Left renal cortex interstitium (tissue), 4 donors: ENCODE results near the gene EIF2A. TPM values are rescaled to one million over a fixed set of nuclear protein-coding genes. Genes with fewer than 3 reads are reported as not detected.
"Not testable (repeated sequence)": the region's sequence is repeated elsewhere in the genome, so short reads cannot be mapped to it uniquely, and the experiment has no call there.

Experiments
- DNase-seq, 4 donors: peaks; one replicate each; pipeline ENCODE4 v3.0.0-alpha.2; 2013; ENCODE audit warnings: low read depth in 4 of 4, low spot score in 2 of 4, missing footprints in 1 of 4
- polyA plus RNA-seq, 4 donors: library from polyadenylated mRNA; unstranded; fragments of 120-200 nt; gene quantifications; one replicate each; pipeline ENCODE4 v1.2.1, GENCODE V29; 2013; ENCODE audit not compliant: insufficient read length in 4 of 4

EIF2A gene
- 100 to 1,000 TPM; 149 to 192 (median 177) TPM for polyA plus RNA-seq

DNA sequence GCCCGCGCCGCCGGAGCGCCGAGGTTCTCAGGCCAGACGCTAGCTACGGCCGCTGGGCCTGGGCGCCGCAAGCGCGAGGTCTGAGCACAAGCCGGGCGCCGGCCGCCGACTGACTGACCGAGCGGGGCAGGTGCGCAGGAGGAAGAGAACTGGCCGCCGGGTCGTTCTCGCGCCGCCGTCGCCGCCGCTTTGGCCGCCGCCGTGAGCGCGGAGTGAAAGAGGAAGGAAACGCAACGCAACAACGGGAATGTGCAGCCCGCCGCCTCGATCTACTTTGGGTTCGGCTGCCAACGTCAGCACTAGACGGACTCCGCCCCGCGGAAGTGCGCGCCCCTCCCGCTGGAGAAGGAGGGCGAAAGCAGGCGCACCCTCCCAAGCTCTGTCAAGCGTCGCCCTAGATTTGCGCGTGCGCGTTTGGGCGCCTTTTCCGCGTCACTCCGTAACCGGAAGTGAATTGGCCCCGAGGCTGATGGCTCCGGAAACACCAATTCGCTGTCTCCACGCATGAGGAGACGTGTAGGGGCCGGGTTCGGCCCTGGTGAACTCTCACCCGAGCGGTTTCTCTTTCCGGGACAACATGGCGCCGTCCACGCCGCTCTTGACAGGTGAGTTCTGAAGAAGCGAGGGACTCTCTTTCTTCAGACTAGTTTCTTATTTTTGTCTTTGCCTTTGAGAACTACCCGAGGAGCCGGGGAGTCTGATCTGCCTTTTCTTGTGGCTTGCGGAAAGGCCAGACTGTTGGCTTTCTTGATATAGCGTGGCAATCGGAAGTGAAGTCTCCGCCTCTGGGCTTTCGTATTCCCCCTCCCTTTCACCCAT is at the start of gene EIF2A, which contains the start of gene SERP1:
TSS of gene EIF2A (plus strand) at position 562 of the 819 bp plus-strand sequence. CDS start at position 578, 16 bp downstream.
TSS of gene SERP1 (minus strand) at position 271 of the 819 bp plus-strand sequence. CDS start 361 bp downstream, outside the sequence.
- DNase-seq, result peak; percentile 97 to 99 (median 98)

DNA sequence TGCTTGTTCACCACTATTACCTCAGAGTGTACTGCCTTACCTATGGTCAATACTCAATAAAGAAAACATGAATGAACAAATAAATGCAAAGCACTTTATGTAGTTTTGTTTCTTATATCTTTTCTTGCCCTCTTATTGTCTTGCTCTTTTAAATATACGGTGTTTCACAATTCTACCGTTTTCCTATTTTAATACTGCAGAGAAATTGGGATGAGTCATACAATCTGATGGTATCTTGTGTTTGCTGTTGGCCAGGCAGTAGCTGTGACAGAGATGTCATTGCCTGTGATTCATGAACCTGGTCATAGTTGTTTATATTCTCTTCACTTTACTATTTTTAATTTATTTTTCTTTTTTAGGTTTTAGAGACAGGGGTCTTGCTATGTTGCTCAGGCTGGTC is 48.6 kb upstream of the EIF2A start:
- DNase-seq, result no peak

DNA sequence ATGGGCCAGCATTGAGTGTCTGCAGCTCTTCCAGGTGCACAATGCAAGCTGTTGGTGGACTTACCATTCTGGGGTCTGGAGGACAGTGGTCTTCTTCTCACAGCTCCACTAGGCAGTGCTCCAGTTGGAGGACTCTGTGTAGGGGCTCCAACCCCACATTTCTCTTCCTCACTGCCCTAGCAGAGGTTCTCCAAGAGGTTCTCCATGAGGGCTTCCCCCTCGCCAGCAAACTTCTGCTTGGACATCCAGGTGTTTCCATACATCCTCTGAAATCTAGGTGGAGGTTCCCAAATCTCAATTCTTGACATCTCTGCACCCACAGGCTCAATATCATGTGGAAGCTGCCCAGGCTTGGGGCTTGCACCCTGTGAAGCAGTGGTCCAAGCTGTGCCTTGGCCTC is 45.6 kb upstream of the EIF2A start:
- DNase-seq, result not testable (repeated sequence)

DNA sequence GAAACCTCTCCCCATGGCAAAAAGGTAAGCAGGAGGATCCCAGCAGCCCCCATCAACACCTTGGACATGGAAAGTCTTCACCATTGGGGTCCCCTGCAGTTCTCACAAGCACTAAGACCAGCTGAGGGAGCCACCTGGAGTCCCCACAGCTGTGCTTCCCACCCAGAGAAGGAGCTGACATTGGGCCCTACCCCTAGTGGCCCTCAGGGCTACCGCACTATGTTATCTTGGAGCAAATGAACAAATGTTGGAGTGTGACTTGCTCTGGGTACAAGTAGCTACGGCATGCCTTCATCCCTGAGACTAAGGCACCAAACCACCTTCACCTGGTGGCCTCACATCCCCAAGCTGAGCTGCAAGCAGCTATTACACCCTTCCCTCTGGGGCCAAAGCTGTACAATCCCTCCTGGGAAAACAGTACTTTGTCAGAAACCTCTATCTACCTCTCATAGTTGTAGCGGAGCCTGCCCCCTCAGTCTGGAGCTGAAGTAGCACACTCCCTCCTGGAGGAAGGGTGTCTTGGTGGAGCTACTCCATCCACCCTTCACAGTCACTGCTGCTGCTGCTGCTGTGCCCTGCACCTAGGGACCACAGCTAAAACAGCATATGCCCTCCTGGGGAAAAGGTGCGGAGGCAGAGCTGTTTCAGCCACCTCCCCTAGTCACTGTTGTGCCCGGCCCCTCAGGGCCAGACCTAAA is 43.0 kb upstream of the EIF2A start:
- no peak for DNase-seq

DNA sequence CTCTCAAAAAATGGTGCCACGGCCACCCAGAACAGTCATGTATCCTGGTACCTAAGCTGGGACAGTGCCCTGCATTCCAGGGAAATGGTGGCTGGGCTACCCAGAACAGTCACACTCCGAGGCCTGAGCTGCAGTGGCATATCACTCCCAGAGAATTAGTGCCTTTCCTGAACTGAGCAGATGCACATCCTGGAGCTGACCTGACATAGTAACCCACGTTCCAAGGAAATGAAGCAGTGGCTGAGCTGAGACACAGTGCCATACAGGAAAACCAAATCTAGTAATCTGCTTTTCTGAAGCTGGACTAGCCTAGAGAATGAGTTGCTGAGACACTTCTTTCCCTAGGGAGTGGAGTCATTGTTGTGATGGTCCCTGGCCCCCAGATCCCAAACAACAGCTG is 42.1 kb upstream of the EIF2A start:
- no peak for DNase-seq

DNA sequence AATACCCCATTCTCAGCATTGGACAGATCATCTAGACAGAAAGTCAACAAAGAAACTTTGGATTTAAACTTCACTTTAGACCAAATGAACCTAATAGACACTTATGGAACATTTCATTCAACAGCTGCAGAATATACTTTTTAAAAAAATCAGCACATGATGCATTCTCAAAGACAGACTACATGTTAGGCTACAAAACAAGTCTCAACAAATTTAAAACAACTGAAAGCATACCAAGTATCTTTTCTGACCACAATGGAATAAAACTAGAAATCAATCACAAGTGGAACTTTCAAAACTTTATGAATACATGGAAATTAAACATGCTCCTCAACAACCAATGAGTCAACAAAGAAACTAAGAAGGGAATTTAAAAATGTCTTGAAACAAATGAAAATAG is 38.2 kb upstream of the EIF2A start:
- DNase-seq, result no peak

DNA sequence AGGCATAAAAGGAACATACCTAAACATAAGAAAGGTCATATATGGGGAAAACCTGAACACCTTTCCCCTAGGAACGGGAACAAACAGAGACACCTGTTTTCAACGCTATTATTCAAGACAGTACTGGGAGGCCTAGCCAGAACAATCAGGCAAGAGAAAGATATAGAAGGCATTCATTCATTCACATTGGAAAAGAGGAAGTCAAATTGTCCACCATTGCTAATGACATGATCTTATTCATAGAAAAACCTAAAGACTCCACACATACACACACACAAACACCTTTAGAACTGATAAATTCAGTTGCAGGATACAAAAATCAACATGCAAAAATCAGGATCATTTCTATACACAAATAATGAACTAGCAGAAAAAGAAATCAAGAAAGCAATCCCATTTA is 36.8 kb upstream of the EIF2A start:
- no peak for DNase-seq

DNA sequence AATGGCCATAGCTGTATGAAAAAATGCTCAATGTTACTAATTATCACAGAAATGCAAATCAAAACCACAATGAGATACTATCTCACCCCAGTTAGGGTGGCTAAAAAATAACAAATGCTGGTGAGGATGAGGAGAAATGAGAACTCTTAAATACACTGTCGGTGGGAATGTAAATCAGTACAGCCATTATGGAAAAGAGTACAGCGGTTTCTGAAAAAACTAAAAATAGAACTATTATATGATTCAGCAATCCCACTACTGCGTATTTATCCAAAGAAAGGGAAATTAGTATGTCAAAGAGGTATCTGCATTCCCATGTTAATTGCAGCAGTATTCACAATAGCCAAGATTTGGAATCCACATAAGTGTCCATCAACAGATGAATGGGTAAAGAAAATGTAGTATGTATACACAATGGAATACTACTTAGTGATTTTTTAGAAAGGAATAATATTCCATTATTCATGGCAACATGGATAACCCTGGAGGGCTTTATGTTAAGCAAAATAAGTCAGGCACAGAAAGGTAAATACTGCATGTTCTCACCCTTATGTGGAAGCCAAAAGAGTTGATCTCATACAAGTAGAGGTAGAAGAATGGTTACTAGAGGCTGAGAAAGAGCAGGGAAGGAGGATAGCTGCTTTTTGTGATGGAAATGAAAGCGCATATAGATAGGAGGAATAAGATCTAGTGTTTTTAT is 35.3 kb upstream of the EIF2A start:
- no peak for DNase-seq

DNA sequence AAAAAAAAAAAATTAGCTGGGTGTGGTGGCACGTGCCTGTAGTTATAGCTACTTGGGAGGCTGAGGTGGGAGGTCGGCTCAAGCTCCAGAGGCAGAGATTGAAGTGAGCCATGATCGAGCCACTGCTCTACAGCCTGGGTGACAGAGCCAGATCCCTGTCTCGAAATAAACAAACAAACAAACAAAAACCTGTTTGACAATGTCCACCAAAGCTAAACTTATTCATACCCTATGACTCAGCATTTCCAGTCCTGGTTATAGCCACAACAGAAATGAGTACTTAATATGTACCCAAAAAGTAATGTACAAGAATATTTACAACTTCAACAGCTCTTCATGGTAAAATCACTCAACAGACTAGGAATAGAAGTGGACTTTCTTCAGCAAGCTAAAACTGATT is 31.4 kb upstream of the EIF2A start:
- no peak for DNase-seq

DNA sequence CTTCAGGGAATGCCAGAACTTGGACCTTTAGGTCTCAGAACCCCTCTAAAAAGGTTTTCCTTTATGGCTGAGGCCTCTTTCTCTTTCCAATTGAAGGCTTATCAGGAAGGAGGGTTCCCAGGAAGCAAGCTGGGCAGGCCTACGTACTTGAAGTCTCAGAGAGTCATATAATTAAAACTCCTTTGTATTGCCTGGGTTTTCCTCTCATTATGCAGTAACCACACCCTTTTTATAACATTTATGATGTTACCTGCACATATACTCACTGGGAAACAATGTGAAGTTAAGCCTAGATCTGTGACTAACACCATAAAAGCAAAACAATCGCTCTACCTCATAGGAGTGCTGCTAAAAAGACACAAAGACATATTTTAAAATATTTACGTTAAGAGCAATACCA is 27.6 kb upstream of the EIF2A start:
- DNase-seq, result no peak

DNA sequence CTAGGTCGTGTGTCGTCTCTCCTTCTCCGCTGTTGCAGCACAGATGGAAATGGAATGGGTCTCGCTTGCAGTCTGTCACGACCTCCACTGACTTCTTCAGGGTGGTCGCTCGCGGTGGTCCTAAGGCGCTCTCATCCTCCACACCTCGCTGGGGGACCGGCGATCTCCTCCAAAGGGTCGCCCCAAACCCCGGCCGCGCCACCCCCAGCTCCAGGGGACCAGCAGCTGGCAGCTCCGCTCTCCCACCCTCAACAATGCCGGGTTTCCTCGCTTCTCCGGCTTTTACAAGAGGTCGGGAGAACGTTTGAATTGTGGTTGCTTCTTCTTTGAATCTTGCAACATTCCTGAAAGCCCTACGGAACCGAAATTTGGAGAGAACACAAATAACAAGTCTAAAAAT is 26.2 kb upstream of the EIF2A start:
- no peak for DNase-seq

DNA sequence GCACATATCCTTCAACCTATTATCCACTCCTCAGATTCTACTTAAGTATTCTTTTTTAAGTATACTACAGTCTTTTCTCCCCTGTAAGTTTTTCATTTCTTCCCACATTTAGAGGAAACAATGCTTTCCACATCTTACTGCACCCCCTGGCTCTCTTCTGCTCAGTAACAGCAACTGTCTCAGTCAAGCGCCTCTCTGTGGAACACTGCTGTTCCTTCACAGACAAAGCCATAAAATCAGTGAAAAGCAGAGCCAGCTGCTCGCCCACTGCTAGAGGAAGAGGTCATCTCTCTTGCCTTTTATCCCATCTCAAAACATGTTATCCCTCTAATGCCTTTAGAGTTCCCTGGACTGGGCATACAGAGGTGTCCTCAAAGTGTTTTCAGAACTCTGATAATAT is 25.1 kb upstream of the EIF2A start:
- DNase-seq, result no peak

DNA sequence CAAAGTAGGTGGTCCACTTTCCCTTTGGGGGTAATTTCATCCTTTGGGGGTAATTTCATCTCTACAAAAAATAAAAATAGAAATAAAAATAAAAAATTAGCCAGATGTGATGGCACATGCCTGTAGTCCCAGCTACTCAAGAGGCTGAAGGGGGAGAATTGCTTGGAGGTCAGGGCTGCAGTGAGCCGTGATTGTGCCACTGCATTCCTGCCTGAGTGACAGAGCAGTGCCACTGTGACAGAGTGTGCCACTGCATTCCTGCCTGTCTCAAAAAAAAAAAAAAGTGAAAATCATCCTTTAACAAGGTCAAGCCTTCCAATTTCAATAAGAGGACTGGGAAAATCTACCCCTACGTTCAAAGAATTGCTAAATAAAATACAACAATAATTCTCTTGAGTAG is 23.0 kb upstream of the EIF2A start:
- no peak for DNase-seq

DNA sequence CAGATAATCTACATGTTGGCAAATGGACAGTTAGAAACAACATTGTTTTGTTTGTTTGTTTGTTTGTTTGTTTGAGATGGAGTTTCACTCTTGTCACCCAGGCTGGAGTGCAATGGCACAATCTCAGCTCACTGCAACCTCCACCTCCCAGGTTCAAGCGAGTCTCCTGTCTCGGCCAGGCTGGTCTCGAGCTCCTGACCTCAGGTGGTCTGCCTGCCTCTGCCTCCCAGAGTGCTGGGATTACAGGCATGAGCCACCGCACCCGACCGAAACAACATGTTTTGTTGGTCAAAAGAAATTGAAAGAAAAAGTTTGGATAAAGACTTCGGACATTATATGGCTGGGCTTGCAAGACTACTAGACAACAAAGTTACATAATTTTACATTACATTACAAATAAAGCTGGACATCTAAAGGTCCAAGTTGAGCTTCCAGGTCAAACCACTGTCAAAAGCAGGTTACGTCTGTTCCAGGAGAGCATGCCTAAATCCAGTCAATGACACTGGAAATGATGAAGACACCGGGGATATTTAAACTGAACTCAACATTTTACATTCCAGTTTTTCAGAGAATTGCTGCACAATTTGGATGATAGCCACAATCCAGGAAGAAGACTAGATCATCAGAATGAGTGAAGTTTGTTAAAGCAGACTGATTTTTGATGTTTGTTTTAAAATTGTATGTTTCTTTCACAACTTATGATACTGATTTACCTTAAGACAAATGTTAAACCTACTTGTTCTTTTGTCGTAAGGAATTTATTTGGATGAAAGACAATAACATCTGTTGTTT is 18.9 kb upstream of the EIF2A start:
- no peak for DNase-seq

DNA sequence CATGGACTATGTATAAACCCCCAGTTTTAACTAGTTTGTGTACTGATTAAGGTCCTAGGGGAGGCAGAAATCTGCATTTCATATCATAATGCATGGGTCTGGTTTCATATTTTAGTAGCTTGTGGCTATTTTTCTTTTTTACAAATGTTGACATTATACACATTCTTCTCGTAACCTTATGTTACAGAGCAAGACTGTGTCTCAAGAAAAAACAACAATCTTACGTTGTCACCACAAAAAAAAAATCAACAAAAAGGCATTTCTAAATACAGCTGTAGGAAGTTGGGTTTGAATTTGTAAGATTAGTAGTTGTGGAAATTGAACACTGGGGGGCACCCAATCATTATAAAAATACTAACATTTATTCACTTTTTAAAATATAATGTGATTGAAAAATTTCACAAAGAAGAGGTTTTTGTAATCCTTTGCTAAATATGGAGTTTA is 18.2 kb upstream of the EIF2A start:
- no peak for DNase-seq

DNA sequence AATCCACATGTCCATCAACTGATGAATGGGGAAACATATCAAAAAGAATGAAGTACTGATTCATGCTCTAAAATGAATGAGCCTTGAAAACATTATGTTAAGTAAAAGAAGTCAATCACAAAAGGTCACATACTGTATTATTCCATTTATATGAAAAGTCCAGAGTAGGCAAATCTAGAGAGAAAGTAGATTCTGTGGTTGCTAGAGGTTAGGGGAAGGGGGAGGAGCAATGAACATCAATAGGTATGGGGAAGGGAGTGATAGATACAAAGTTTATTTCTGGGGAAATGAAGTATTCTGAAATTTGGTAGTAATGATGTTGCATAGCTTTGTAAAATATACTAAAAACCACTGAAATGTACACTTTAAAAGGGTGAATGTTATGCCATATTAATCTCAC is 14.8 kb upstream of the EIF2A start:
- no peak for DNase-seq

DNA sequence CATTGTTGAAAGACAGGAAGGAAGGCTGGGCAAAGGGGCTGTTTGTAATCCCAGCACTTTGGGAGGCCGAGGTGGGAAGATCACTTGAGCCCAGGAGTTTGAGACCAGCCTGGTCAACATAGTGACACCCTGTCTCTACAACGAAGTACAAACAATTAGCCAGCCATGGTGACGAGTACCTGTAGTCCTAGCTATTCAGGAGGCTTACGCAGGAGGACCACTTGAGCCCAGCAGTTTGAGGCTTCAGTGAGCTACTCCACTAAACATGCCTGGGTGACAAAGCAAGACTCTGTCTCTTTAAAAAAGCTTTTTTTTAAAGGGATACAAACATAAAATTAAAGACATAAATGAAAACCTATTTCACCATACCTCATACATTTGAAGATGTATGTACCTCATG is 11.4 kb upstream of the EIF2A start:
- no peak for DNase-seq

DNA sequence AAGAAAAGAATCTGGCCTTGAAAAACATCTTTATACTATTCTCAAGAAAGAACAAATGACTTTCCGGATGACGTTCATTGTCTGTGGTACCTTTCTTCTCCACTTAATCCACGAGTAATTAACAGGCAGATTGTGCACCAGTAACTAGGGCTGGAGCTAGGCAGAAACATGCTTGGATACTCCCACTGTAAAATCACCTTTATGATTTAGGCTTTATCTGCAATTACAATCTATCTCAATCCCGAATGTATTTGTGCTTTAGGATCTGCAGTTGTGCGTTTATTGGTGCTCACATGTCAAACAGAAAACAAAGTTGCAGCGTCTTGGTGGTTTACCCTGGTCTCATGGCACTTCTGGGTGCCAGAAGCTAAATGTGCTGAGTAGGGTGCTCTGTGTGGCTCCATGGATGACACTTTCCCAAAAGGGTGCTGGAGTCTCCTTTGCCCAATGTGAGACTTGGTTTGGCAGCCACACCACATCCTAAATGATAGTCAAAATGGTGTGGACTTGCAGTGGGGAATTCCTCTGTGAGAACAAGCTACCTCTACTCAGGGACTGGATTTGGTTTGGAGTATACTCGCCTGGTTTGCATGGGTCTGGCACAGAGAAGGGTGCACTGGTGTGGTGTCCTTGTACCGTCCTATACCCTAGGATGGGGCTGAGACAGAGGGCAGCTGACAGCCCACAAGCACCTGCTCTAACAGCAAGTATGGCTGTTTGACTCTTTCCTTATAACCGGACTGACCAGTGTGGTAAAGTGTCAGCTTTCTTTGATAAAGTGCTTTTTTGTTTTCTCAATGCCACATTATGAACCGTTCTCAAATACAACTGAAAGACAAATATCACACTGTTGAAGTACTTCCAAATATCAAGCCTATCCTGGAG is 8.0 kb upstream of the EIF2A start:
- DNase-seq, result no peak

DNA sequence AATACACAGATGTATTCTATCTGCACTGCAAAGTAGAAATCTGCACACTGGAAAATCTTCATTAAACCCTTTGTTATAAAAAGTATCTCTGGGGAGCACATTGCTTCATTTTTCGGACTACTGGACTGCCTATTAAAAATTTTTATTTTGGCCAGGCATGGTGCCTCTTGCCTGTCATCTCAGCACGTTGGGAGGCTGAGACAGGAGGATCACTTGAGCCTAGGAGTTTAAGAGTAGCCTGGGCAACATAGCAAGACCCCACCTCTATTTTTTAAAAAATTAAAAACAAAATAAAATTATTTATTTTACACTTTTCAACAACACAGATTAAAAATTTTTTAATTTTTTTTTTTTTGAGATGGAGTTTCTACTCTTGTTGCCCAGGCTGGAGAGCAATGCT is 6.3 kb upstream of the EIF2A start:
- no peak for DNase-seq

DNA sequence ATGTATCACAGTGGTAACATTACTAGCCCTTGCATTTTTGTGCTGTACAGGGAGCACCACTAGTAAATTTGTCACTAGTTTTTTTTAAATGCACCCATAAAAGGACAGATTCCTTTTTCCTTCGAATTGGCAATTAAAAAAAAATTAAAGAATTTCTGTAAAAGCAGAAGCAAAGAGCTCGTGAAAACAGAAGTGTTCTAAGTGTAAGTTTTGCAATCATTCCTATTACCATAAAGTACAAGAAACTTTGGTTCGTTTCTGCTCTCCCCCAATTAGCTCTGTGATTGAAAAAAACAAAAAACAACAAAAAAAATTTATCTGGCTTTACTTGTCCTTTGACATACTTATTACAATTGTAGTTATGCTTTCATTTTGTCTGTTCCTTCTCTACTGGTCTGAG is 5.6 kb upstream of the EIF2A start:
- DNase-seq, result no peak
